Measurements from ENCODE around the gene ARL3. TPM values are rescaled to one million over a fixed set of nuclear protein-coding genes. Genes with fewer than 3 reads are reported as not detected.

Gene ARL3
- total and polyA plus RNA-seq, 2 of the 4 experiments (the other 2 are of a cell fraction) = 5.0 to 14.3 TPM

DNA sequence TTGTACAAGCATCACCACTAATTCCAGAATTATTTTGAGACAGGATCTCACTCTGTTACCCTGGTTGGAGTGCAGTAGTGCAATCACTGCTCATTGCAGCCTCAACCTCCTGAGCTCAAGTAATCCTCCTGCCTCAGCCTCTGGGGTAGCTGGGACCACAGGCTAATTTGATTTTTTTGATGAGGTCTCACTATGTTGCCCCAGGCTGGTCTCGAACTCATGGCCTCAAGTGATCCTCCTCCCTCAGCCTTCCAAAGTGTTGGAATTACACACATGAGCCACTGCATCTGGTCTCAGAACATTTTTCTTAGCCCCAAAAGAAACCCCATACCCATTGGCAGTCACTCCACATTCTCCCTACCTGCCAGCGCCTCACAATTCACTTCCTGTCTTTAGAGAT is 26.0 kb upstream of the ARL3 start:
- H3K4me3 ChIP-seq (ENCODE audit: insufficient read depth, low read depth, low read length) = no peak overlapping the region
- POLR2A ChIA-PET (ENCODE audit: unreplicated experiment) = no interaction called here

More for the DNA sequence above, 26.0 kb upstream of the ARL3 start:
- Histone ChIP-seq H2BK15ac (ENCODE audit: low read depth, low read length) (no peak overlapping the region), H3K4me2 (ENCODE audit: low read depth, low read length) (no peak overlapping the region), H2AK9ac (replicated peaks; ENCODE audit: low read depth, low read length, poor library complexity) (no peak overlapping the region), H3K18ac (ENCODE audit: low read depth, low read length) (no peak overlapping the region), H3K36me3 (ENCODE audit: control insufficient read depth, insufficient read depth, low read length) (peaks cover 3% of the 10 kb centered on the region), H2BK5ac (ENCODE audit: low read depth, low read length, poor library complexity, severe bottlenecking) (no peak overlapping the region), H4K91ac (ENCODE audit: insufficient read depth, low read depth, low read length) (no peak overlapping the region), H3K4me1 (ENCODE audit: control insufficient read depth, insufficient read depth, low read length) (no peaks in the 10 kb centered on the region), H4K8ac (ENCODE audit: low read depth in 2 of 2, low read length in 2 of 2) (no peak overlapping the region), H3K9ac (ENCODE audit: low read depth, low read length) (no peak overlapping the region), H3K79me1 (ENCODE audit: low read depth in 1 of 2, low read length in 2 of 2) (peaks cover 11 to 14% of the 10 kb centered on the region in 2 experiments), H3K14ac (replicated peaks; ENCODE audit: low read depth, low read length) (no peak overlapping the region), H3K23ac (ENCODE audit: low read depth, low read length) (no peak overlapping the region), H3K4ac (ENCODE audit: low read depth, low read length) (no peak overlapping the region), H3K9me1 (ENCODE audit: insufficient read depth, low read length) (peaks cover 12% of the 10 kb centered on the region; the same call in 1 of the 2 replicates), H3K27ac (ENCODE audit: insufficient read depth, low read length) (no peak overlapping the region), H3K9me3 (ENCODE audit: control insufficient read depth, insufficient read depth, low read length) (no peaks in the 10 kb centered on the region), H3K56ac (ENCODE audit: extremely low read depth, insufficient read depth, low read length) (no peak overlapping the region), H4K20me1 (ENCODE audit: insufficient read depth, low read length) (peaks cover 5% of the 10 kb centered on the region; the same call in 1 of the 2 replicates), H4K5ac (ENCODE audit: low read depth, low read length) (no peak overlapping the region), H2BK120ac (ENCODE audit: low read depth, low read length) (no peak overlapping the region), H2BK20ac (ENCODE audit: low read depth, low read length) (no peak overlapping the region), H3K27me3 (ENCODE audit: control insufficient read depth, insufficient read depth, low read length) (no peaks in the 10 kb centered on the region), H2AK5ac (ENCODE audit: low read depth, low read length) (no peak overlapping the region), H2AFZ (replicated peaks; ENCODE audit: low read length, poor library complexity) (no peak overlapping the region)
- no TSS peak for BruUV-seq (replicated peaks)
- CTCF ChIA-PET = no interaction called here
- ATAC-seq (ENCODE audit: low read depth) (no peak), DNase-seq (no peak)
- no CpG with 5 or more reads among the region's 2 CpGs for WGBS, 2 experiments (ENCODE audit: extremely low coverage in 2 of 2, insufficient read length in 1 of 2)
- TF ChIP-seq FOS (IDR thresholded peaks at IDR 0.05; ENCODE audit: low read depth, low read length) = no peak
- TF ChIP-seq RAD21 (IDR thresholded peaks at IDR 0.05; ENCODE audit: low read length) = no peak
- TF ChIP-seq POLR2A (IDR thresholded peaks at IDR 0.05; ENCODE audit: low read depth, low read length) = no peak
- no peak for TF ChIP-seq BHLHE40 (IDR thresholded peaks at IDR 0.05; ENCODE audit: low read depth, low read length)
- TF ChIP-seq, protein P1, sequence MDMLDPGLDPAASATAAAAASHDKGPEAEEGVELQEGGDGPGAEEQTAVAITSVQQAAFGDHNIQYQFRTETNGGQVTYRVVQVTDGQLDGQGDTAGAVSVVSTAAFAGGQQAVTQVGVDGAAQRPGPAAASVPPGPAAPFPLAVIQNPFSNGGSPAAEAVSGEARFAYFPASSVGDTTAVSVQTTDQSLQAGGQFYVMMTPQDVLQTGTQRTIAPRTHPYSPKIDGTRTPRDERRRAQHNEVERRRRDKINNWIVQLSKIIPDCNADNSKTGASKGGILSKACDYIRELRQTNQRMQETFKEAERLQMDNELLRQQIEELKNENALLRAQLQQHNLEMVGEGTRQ (IDR thresholded peaks at IDR 0.05; ENCODE audit: low read depth, low read length) = no peak
- no peak for TF ChIP-seq CEBPB (IDR thresholded peaks at IDR 0.05; ENCODE audit: low read depth, low read length)
- no peak for TF ChIP-seq RCOR1 (IDR thresholded peaks at IDR 0.05; ENCODE audit: insufficient replicate concordance, low read length)
- no peak for TF ChIP-seq NFE2L2 (IDR thresholded peaks at IDR 0.05; ENCODE audit: low read depth, low read length)
- TF ChIP-seq MAZ (IDR thresholded peaks at IDR 0.05; ENCODE audit: borderline replicate concordance, low read depth, low read length) = no peak
- TF ChIP-seq CHD1 (IDR thresholded peaks at IDR 0.05; ENCODE audit: low read depth, low read length) = no peak
- TF ChIP-seq, protein P2, sequence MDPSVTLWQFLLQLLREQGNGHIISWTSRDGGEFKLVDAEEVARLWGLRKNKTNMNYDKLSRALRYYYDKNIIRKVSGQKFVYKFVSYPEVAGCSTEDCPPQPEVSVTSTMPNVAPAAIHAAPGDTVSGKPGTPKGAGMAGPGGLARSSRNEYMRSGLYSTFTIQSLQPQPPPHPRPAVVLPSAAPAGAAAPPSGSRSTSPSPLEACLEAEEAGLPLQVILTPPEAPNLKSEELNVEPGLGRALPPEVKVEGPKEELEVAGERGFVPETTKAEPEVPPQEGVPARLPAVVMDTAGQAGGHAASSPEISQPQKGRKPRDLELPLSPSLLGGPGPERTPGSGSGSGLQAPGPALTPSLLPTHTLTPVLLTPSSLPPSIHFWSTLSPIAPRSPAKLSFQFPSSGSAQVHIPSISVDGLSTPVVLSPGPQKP (IDR thresholded peaks at IDR 0.05; ENCODE audit: borderline replicate concordance, low read depth, low read length) = no peak
- no peak for TF ChIP-seq RFX5 (IDR thresholded peaks at IDR 0.05; ENCODE audit: low read depth, low read length)
- no peak for TF ChIP-seq SMC3 (IDR thresholded peaks at IDR 0.05; ENCODE audit: low read depth, low read length)
- TF ChIP-seq MAFK (IDR thresholded peaks at IDR 0.05; ENCODE audit: low read depth, low read length) = no peak
- TF ChIP-seq, protein P3, sequence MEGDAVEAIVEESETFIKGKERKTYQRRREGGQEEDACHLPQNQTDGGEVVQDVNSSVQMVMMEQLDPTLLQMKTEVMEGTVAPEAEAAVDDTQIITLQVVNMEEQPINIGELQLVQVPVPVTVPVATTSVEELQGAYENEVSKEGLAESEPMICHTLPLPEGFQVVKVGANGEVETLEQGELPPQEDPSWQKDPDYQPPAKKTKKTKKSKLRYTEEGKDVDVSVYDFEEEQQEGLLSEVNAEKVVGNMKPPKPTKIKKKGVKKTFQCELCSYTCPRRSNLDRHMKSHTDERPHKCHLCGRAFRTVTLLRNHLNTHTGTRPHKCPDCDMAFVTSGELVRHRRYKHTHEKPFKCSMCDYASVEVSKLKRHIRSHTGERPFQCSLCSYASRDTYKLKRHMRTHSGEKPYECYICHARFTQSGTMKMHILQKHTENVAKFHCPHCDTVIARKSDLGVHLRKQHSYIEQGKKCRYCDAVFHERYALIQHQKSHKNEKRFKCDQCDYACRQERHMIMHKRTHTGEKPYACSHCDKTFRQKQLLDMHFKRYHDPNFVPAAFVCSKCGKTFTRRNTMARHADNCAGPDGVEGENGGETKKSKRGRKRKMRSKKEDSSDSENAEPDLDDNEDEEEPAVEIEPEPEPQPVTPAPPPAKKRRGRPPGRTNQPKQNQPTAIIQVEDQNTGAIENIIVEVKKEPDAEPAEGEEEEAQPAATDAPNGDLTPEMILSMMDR (conservative IDR thresholded peaks at IDR 0.05; ENCODE audit: low read depth, low read length) = no peak
- no peak for TF ChIP-seq MXI1 (IDR thresholded peaks at IDR 0.05; ENCODE audit: borderline replicate concordance, low read depth, low read length)
- dilution Hi-C loops (cut with HindIII; ENCODE audit: low sequenced_read_pairs, unreplicated experiment) = no loop called here
- intact Hi-C loops (cut with micrococcal nuclease) = loop anchor here (5.0 kb wide), 1 partner anchor 42 kb away; no protein-coding TSS in a partner anchor
- in situ Hi-C loops (cut with MboI; ENCODE audit: low sequenced_read_pairs) = no loop called here

All from IMR-90 (cell line).